Posterior cingulate gyrus (tissue), 11 donors: ENCODE results near the gene TRIO.

Experiments used
- DNase-seq, 10 donors: peaks; one replicate each; pipeline versions ENCODE4 v3.0.0 to v3.0.0-alpha.2; 2020 to 2021; ENCODE audit warnings: mixed read lengths in 3 of 10
- intact Hi-C: fragments of 100-400 bp; cut with DNase I; formaldehyde crosslinking; loops from one replicate; pipeline ENCODE4 v1.15.1; 2023

The TRIO gene

GRCh38 chr5:14256026-14256690 lies 113.0 kb downstream of the TRIO start:
- intact Hi-C loops = no loop called here
- no peak for DNase-seq

- intact Hi-C loops = no loop called here
- no peak for DNase-seq
Measured at GRCh38 chr5:14256756-14257393, 113.7 kb downstream of the TRIO start.

- intact Hi-C loops = no loop called here
Measured at GRCh38 chr5:14257995-14258403, 114.9 kb downstream of the TRIO start.

GRCh38 chr5:14258840-14259239 lies 115.7 kb downstream of the TRIO start:
- intact Hi-C loops = no loop called here
- no peak for DNase-seq

More at GRCh38 chr5:14257995-14258403, 114.9 kb downstream of the TRIO start:
- no peak for DNase-seq

GRCh38 chr5:14260637-14261036 lies 117.5 kb downstream of the TRIO start:
- intact Hi-C loops = no loop called here
- no peak for DNase-seq

- intact Hi-C loops = no loop called here
- DNase-seq = no peak
Measured at GRCh38 chr5:14261235-14261634, 118.1 kb downstream of the TRIO start.

GRCh38 chr5:14261856-14262611 lies 118.9 kb downstream of the TRIO start:
- no peak for DNase-seq
- intact Hi-C loops = no loop called here

GRCh38 chr5:14263113-14263512 lies 120.0 kb downstream of the TRIO start:
- no peak for DNase-seq
- intact Hi-C loops = no loop called here

GRCh38 chr5:14263699-14264098 lies 120.6 kb downstream of the TRIO start:
- intact Hi-C loops = no loop called here
- DNase-seq = no peak

- intact Hi-C loops = loop anchor here (5.0 kb wide), 1 partner anchor 252 kb away; no protein-coding TSS in a partner anchor
- DNase-seq = peak; percentile 84 to 99 (median 91)
Measured at GRCh38 chr5:14264605-14265316, 121.6 kb downstream of the TRIO start.

GRCh38 chr5:14265570-14265969 lies 122.4 kb downstream of the TRIO start:
- intact Hi-C loops = loop anchor here (5.0 kb wide), 1 partner anchor 253 kb away; no protein-coding TSS in a partner anchor
- DNase-seq = no peak

GRCh38 chr5:14266171-14266570 lies 123.0 kb downstream of the TRIO start:
- no peak for DNase-seq
- intact Hi-C loops = loop anchor here (5.0 kb wide), 1 partner anchor 254 kb away; no protein-coding TSS in a partner anchor

GRCh38 chr5:14266686-14267085 lies 123.5 kb downstream of the TRIO start:
- no peak for DNase-seq
- intact Hi-C loops = loop anchor here (5.0 kb wide), 1 partner anchor 254 kb away; no protein-coding TSS in a partner anchor

- no peak for DNase-seq
- intact Hi-C loops = loop anchor here (5.0 kb wide), 1 partner anchor 255 kb away; no protein-coding TSS in a partner anchor
Measured at GRCh38 chr5:14267166-14267838, 124.2 kb downstream of the TRIO start.

- intact Hi-C loops = loop anchor here (2.0 to 5.0 kb wide), 2 partner anchors 123 to 256 kb away; no protein-coding TSS in a partner anchor
- DNase-seq = peak in 1 of 10 donors; percentile 66
Measured at GRCh38 chr5:14267991-14268708, 125.0 kb downstream of the TRIO start.

GRCh38 chr5:14268738-14269137 lies 125.6 kb downstream of the TRIO start:
- DNase-seq = peak in 3 of 10 donors; percentile 29 to 67 (median 32)
- intact Hi-C loops = loop anchor here (2.0 to 5.0 kb wide), 2 partner anchors 124 to 256 kb away; no protein-coding TSS in a partner anchor

GRCh38 chr5:14269395-14269794 lies 126.3 kb downstream of the TRIO start:
- no peak for DNase-seq
- intact Hi-C loops = loop anchor here (2.0 to 5.0 kb wide), 2 partner anchors 125 to 257 kb away; no protein-coding TSS in a partner anchor

GRCh38 chr5:14270209-14270702 lies 127.1 kb downstream of the TRIO start:
- no peak for DNase-seq
- intact Hi-C loops = loop anchor here (1.0 to 5.0 kb wide), 2 partner anchors 162 to 283 kb away; no protein-coding TSS in a partner anchor
